DND-41 (cell line): ENCODE measurements around the gene OR4D11.

Experiments used
- CTCF ChIP-seq: IDR thresholded peaks from 2 replicates; pipeline ENCODE4 v1.5.1; 2012; ENCODE audit warnings: borderline replicate concordance, low read length, moderate library complexity, mild to moderate bottlenecking; ENCODE audit not compliant: poor library complexity, severe bottlenecking; ENCODE audit errors: extremely low read depth
- EZH2 ChIP-seq: IDR thresholded peaks from 3 replicates; pipeline ENCODE4 v1.6.1; 2012; ENCODE audit warnings: borderline replicate concordance, low read depth, mild to moderate bottlenecking, moderate library complexity, low read length, inconsistent platforms; ENCODE audit not compliant: severe bottlenecking

DNA sequence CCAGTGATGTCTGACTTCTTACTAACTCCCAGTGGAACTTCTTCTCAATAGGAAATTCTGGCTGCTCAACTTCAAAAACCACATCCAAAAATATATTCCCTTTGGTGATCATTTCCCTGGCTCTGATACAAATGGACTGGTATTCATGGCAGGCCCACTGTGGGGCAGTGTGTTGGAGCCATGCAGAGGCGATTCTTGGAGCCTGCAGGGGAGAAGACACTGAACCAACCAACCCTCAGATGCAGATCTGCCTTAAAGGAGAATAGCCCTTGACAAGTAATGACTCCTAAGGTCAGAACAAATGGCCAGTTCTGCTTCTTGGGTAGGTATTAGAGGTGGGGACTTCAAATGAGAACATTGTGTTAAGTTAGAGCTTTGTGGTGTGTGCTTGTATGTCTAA, 20.2 kb downstream of the OR4D11 start:
- no peak for TF ChIP-seq EZH2
- no peak for TF ChIP-seq CTCF
